HG03439 (cell line): ENCODE measurements around the gene NRXN3.
A peak's percentile ranks its signal among the peaks of the same experiment; 100 is the strongest.
"Not testable (repeated sequence)": the region's sequence is repeated elsewhere in the genome, so short reads cannot be mapped to it uniquely, and the experiment has no call there.

ENCODE experiments used
- ATAC-seq: cut with Tn5 transposase; IDR thresholded peaks from one replicate; pipeline ENCODE4 v1.9.1; 2021; ENCODE audit warnings: mild to moderate bottlenecking, moderate library complexity; ENCODE audit not compliant: unreplicated experiment

Gene NRXN3

DNA sequence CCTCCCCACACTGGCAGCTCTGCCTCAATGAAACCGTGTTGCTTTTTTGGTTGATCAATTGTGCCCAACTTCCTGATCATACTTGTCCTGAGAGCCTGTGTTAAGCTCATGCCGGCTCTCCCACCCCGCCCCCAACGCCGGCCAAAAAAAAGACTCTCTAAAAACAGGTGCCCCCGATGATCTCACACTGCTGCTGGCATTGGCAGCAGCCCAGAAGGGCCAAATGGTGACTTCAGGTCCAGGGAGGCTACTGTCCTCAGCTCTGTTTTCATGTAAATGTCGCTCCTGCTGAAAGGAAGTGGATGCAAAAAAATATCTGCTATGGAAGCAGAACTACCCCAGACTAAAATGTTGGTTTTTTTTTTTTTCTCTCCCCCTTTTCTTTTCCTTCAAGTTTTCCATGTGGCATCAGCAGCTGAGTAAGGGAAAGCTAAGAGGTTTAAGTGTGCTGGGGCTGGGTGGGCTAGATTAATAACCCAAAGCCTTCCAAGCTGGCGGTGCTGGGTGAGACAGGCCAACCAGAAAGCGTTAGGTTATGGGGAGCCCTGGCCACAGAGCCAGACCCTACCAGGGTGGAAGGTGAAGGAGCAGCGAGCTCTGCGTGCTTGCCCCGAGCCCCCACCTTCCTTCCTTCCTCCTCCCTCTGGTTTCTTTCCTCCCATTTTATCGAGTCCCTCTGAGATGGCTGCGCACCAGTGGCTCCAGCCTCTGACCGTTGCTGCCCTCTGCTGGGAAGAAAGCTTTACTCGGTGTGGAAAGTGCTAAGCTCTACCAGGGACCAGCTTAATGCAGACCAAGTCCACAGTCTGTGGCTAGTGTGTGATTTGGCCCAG lies 396.1 kb downstream of the NRXN3 start:
- ATAC-seq = peak; percentile 81

GRCh38 chr14:78566859-78567172 lies 396.6 kb downstream of the NRXN3 start:
- ATAC-seq = no peak

DNA sequence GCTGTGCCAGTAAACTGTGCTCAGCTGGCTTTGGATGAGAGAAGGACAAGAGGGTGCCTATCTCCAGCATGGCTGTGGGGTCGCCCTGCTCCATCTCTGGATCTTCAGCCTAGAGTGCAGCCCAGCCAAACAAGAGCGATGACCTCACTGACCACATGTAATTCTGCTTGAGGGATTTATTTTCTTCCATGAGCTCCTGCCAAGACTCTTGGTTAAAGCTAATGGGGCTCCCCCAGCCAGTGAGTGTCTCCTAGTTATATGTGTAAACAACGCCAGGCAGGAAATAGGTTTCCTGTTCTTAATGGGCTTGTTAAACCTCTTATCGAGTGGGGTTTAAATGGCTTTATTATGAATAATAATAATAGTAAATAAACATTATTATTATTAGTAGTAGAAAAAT lies 397.2 kb downstream of the NRXN3 start:
- no peak for ATAC-seq

DNA sequence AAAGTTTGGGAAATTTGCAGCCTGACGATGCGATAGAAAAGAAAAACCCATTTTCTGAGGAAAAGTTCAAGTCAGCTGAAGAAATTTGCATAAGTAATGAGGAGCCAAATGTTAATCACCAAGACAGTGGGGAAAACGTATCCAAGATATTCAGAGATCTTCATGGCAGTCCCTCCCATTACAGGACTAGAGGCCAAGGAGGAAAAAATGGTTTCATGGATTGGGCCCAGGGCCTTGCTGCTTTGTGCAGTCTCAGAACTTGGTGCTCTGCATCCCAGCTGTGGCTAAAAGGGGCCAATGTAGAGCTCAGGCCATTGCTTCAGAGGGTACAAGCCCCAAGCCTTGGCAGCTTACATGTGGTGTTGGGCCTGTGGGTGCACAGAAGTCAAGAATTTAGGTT lies 403.6 kb downstream of the NRXN3 start:
- not testable (repeated sequence) for ATAC-seq

GRCh38 chr14:78576437-78577166 lies 406.4 kb downstream of the NRXN3 start:
- ATAC-seq = no peak

DNA sequence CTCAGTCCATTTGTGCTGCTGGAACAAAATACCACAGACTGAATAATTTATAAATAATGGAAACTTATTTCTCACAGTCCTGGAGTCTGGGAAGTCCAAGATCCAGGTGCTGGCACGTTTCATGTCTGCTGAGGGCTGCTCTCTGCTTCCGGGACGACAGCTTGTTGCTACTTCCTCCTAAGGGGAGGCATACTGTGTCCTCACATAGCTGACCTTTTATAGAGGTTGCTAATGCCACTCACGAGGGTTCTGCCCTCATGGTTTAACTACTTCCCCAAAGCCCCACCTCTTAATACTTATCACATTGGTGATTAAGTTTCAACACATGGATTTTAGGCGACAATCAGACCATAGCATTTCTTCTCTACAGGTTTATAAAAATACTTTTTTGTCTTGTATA lies 411.1 kb downstream of the NRXN3 start:
- ATAC-seq = no peak

- ATAC-seq = no peak
These were observed 416.5 kb downstream of the NRXN3 start for GRCh38 chr14:78586681-78587080.

- no peak for ATAC-seq
These were observed 418.7 kb downstream of the NRXN3 start for GRCh38 chr14:78588906-78589305.

DNA sequence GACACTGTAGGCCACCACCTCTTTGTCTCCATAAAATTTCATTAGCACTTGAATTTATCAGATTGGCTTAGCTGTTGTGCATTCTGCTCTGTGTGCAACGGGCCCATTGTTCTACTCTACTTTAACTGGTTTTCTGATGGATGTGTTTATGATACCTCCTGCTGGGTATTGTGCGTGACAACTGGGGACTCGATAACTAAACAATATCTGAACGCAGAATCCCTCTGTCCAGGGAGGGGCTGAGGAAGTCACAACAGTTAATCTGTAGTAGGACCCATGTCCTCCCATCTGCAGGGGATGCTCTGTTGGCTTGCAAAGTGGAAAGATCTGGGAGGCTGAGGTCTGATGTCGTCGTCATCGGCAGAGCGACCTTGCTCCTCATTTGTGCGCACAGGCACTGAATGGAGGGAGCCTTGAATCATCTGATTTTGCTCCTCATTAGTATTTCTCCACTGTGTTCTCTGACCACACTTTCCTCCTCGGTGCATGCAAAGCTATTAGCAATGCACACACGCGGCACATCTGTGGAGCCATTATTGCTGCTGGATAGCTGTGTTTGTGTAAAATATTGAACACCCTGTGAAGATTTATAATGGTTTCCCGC lies 422.5 kb downstream of the NRXN3 start:
- no peak for ATAC-seq

DNA sequence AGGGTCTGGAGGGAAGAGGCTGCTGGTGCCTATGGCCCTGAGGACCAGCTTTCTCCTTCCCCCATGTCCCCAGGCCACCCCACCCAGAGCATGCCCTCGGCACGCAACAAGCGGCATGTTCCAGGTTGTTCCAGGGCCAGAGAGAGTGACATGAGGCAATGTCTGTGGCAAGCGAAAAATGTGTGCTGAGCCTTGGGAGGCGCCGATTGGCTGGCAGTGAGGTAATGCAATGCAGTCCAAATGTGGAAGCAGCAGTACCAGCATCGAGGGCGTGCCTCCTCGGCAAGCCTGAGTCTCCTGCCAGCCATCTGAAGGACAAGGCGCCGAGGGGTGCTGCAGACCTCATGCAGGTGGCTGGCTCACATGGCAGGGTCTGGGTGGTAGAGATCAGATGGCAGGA lies 423.8 kb downstream of the NRXN3 start:
- ATAC-seq = no peak

GRCh38 chr14:78595797-78596196 lies 425.6 kb downstream of the NRXN3 start:
- ATAC-seq = no peak

DNA sequence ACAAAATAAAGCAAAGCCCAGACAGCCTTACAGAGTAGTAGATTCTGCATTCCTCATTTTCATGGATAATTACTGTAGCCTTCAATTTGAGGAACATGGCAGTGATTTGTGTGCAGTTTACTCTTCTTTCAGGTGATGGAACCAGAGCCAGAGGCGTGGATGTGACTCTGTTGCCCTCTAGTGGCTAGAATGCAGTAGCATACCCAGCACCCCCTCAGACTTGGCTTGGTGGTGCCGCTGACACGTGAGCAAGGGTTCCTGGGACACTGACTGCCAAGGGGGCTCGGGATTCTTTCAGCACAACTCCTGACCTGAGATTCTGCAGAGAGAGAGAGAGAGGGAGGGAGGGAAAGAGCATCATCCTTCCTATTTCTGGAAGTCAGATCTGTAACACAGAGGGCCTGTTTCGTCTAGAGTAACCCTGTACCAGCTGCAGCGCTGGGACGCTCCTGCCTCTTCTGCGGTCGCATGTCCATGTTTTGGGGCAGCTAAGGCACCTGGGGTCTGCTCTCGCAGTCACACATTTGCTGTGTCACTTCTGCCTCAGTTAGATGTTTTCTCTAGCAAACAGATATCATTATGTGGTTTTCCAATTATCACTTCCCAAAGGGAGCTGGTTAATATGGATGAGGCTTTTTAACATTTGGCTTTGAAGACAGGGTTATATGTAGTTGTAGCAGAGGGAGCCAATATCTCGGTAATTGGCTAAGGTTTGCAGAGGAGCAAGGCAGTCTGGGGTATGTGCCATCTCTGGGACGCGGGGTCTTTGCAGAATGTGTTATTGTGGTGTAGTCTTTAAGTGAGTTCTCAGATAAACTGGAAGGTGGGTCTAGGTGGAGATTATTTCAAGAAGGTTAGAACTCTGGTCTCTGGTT lies 428.1 kb downstream of the NRXN3 start:
- no peak for ATAC-seq

- no peak for ATAC-seq
These were observed 435.0 kb downstream of the NRXN3 start for GRCh38 chr14:78605025-78605762.

GRCh38 chr14:78605897-78606500 lies 435.8 kb downstream of the NRXN3 start:
- ATAC-seq = no peak

- no peak for ATAC-seq
These were observed 439.0 kb downstream of the NRXN3 start for GRCh38 chr14:78608998-78609787.

DNA sequence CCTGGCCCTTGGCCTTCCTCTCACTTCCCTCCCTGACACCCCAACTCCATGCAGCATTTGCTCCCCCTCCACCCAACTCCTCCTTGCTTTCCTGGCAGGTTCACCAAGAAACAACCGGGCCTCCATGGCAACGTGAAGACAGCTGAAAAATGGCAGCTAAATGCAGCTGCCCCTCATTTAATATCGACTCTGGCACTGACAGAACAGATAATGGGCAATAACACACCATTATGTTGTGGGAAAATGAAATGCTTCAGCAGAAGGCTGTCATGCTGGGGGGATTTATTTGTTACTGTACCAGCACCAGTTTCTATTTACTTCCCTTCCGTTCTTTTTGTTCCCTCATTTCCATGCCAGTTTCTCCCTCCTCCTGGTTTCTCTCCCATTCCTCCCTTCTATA lies 440.8 kb downstream of the NRXN3 start:
- ATAC-seq = no peak

GRCh38 chr14:78611796-78612571 lies 441.8 kb downstream of the NRXN3 start:
- ATAC-seq = no peak

DNA sequence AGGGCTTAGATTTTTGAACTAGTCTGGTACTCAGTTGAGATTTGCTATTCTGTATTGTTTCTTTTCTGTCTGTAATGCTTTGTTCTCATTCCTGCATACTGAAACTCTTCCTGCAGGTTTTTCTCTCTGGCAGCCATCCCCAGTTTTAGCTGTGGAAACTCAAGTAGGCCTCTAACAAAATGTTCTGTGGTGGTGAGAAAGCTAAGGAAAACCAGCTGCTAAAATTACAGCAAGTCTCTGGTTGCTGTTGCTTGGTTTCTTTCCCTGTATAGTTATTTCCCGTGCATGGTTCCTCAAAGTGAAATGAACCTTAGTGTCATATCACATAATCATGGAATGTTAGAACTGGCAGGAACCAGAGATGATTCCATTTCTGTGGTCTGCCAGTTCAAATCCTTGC lies 442.5 kb downstream of the NRXN3 start:
- ATAC-seq = no peak
